Osteoblast (primary cell): Measurements from ENCODE around the gene ARHGAP11A. TPM values are rescaled to one million over a fixed set of nuclear protein-coding genes. Genes with fewer than 3 reads are reported as not detected.

Experiments
- DNase-seq: peaks from one replicate; pipeline ENCODE4 v3.0.0; 2011; ENCODE audit warnings: low spot score, mixed read lengths; ENCODE audit not compliant: insufficient read length; ENCODE audit errors: missing footprints
- H2AFZ ChIP-seq: 2 replicates; pipeline ENCODE4 v1.6.0; 2011; ENCODE audit warnings: mild to moderate bottlenecking, low read length
- H3K27ac ChIP-seq: 2 replicates; pipeline ENCODE4 v1.5.1; 2011; ENCODE audit warnings: mild to moderate bottlenecking, low read depth, low read length, moderate library complexity
- H3K27me3 ChIP-seq: 2 replicates; pipeline ENCODE4 v1.6.0; 2012; ENCODE audit warnings: mild to moderate bottlenecking, control low read depth, inconsistent platforms, low read length, moderate library complexity; ENCODE audit not compliant: insufficient read depth
- H3K36me3 ChIP-seq: 2 replicates; pipeline ENCODE4 v1.5.1; 2011; ENCODE audit warnings: mild to moderate bottlenecking, low read length, control low read depth, moderate library complexity; ENCODE audit not compliant: insufficient read depth
- H3K4me1 ChIP-seq: 2 replicates; pipeline ENCODE4 v1.5.1; 2011; ENCODE audit warnings: mild to moderate bottlenecking, low read length, control low read depth, moderate library complexity; ENCODE audit not compliant: insufficient read depth
- H3K4me2 ChIP-seq: 2 replicates; pipeline ENCODE4 v1.6.0; 2011; ENCODE audit warnings: mild to moderate bottlenecking, low read length; ENCODE audit not compliant: insufficient read depth
- H3K4me3 ChIP-seq: fragments of 200-600 bp; sonication (generic); 3 replicates; pipeline ENCODE4 v1.5.1; 2012; ENCODE audit warnings: mild to moderate bottlenecking, low read length, inconsistent platforms; ENCODE audit not compliant: insufficient read depth
- H3K79me2 ChIP-seq: 2 replicates; pipeline ENCODE4 v1.6.0; 2012; ENCODE audit warnings: mild to moderate bottlenecking, low read length, control low read depth, inconsistent platforms; ENCODE audit not compliant: insufficient read depth
- H3K9me3 ChIP-seq: 2 replicates; pipeline ENCODE4 v1.5.1; 2011; ENCODE audit warnings: low read depth, low read length, control low read depth
- H4K20me1 ChIP-seq: 2 replicates; pipeline ENCODE4 v1.6.0; 2012; ENCODE audit warnings: mild to moderate bottlenecking, low read length, control low read depth; ENCODE audit not compliant: insufficient read depth
- small RNA-seq: library from RNA; depleted of rRNA; stranded (forward); fragments of <200 nt; gene quantifications from one replicate; pipeline ENCODE3, GENCODE V24; 2012
- total RNA-seq: library from RNA; depleted of rRNA; stranded (reverse); fragments of >200 nt; gene quantifications from 2 replicates; pipeline ENCODE4 v1.2.3, GENCODE V29; 2012
- TF ChIP-seq, protein P1 (sequence below): IDR thresholded peaks from 2 replicates; pipeline ENCODE4 v1.5.1; 2011; ENCODE audit warnings: mild to moderate bottlenecking, low read depth, low read length, moderate library complexity; ENCODE audit errors: extremely low read depth

Gene ARHGAP11A
- total RNA-seq, 1 donor: 7.2 TPM

DNA sequence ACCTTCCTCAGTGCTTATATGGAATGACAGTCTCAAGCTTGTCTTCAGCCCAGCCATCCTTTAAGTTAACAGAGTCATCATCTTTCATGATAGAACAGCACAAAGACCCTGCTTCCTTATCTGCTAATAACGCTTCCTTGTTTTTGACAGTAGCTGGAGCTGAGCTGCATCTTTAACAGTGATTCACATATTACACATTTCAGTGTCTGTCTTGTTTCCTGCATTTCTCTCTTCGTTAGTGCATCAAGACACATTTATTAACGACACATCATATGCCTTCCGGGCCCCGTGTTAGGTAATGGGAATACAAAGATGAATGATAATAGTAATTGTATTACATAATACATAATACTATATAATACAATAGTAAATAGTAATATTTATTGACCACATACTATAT, 72.3 kb downstream of the ARHGAP11A start:
- Histone ChIP-seq H3K4me2 (peak overlapping the region; percentile 26), H3K4me3 (no peak overlapping the region), H4K20me1 (no peaks in the 10 kb centered on the region), H3K79me2 (peaks cover 13% of the 10 kb centered on the region), H3K27me3 (no peaks in the 10 kb centered on the region), H3K27ac (peak overlapping the region; percentile 75), H3K4me1 (peaks cover 43% of the 10 kb centered on the region), H2AFZ (peak overlapping the region; percentile 1), H3K9me3 (no peaks in the 10 kb centered on the region), H3K36me3 (peaks cover 6% of the 10 kb centered on the region)
- TF ChIP-seq, protein P1, sequence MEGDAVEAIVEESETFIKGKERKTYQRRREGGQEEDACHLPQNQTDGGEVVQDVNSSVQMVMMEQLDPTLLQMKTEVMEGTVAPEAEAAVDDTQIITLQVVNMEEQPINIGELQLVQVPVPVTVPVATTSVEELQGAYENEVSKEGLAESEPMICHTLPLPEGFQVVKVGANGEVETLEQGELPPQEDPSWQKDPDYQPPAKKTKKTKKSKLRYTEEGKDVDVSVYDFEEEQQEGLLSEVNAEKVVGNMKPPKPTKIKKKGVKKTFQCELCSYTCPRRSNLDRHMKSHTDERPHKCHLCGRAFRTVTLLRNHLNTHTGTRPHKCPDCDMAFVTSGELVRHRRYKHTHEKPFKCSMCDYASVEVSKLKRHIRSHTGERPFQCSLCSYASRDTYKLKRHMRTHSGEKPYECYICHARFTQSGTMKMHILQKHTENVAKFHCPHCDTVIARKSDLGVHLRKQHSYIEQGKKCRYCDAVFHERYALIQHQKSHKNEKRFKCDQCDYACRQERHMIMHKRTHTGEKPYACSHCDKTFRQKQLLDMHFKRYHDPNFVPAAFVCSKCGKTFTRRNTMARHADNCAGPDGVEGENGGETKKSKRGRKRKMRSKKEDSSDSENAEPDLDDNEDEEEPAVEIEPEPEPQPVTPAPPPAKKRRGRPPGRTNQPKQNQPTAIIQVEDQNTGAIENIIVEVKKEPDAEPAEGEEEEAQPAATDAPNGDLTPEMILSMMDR: no peak
- no peak for DNase-seq

DNA sequence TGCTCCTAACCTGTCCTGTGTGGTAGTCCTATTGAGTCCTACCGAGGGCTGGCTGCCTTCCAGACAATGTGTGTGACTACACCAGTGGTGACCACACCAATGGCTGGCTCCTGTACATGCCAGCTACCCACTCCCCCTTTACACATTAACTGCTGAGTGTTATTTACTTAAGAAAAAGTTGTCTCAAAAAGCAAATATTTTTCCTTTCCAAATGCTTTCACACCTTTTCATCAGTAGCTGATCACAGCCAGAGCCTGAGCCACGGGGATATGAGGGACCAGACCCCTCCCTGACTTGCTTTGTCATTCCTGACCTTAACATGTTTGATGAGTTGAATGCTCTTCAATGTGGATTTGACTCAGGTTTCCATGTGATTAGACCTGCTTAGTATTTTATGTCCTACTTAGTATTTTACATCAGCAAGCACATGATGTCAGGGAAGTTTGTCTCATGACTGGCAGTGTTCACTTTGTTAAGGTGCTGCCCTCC, 72.9 kb downstream of the ARHGAP11A start:
- TF ChIP-seq, protein P1: no peak
- H3K36me3 ChIP-seq: peaks cover 6% of the 10 kb centered on the region
- no peaks in the 10 kb centered on the region for H3K9me3 ChIP-seq
- peak overlapping the region; percentile 26 for H3K4me2 ChIP-seq
- H4K20me1 ChIP-seq: no peaks in the 10 kb centered on the region
- H3K27me3 ChIP-seq: no peaks in the 10 kb centered on the region
- peak overlapping the region; percentile 75 for H3K27ac ChIP-seq
- DNase-seq: no peak
- H3K79me2 ChIP-seq: peaks cover 13% of the 10 kb centered on the region
- no peak overlapping the region for H3K4me3 ChIP-seq
- peaks cover 37% of the 10 kb centered on the region for H3K4me1 ChIP-seq
- H2AFZ ChIP-seq: no peak overlapping the region

Small RNA genes within 50 kb of the gene (small RNA-seq; reads per million reads assigned to genes)
- not detected for gene RN7SL286P

Other genes starting within 250 kb of the ARHGAP11A start
- gene GOLGA8K, start 212.2 kb upstream of the ARHGAP11A start, total RNA-seq: 0.29 and 0.36 TPM in 2 replicates
- 0.88 and 1.1 TPM in 2 replicates for gene GOLGA8O, start 159.9 kb upstream of the ARHGAP11A start, total RNA-seq
- 4.7 and 5.0 TPM in 2 replicates for gene GOLGA8N, start 22.0 kb upstream of the ARHGAP11A start, total RNA-seq
- 6.8 and 9.0 TPM in 2 replicates for gene SCG5, start 26.2 kb downstream of the ARHGAP11A start, total RNA-seq
- gene GREM1, start 102.5 kb downstream of the ARHGAP11A start, total RNA-seq: 457 and 499 TPM in 2 replicates